ENCODE results near the gene EFCAB12. TPM values are rescaled to one million over a fixed set of nuclear protein-coding genes. Genes with fewer than 3 reads are reported as not detected.

Gene EFCAB12
- total and polyA plus RNA-seq, 2 of the 8 experiments (the other 6 are each of a cell fraction or from before 2014, with no cell fraction given): 0.60 to 0.99 TPM

DNA sequence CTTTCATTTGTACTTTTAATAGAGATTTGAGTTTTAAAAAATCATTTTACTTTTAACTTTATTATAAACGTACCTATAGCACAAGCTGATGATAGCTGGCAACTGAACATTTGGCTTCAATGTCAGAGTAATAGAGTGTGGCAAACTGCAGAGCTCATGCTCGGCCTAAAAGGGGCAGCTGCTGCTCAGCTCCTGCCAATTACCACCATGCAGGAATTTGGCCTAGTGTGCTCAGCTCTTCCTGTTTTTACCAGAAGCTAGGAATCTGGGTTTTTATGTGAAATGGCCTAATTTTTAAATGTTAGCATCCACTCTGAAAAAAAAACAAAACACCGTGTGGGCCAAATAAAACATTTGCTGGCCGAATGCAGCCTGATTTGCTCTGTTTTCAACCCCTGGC is 13.3 kb upstream of the EFCAB12 start (continued):
- TF ChIP-seq EGR1 (IDR thresholded peaks at IDR 0.05; ENCODE audit: borderline replicate concordance, low read depth, low read length) (no peak), MAFK (IDR thresholded peaks at IDR 0.05; ENCODE audit: low read depth, low read length) (no peak), YY1 (IDR thresholded peaks at IDR 0.05; ENCODE audit: low read depth, low read length) (no peak), TCF12 (IDR thresholded peaks at IDR 0.05; ENCODE audit: low read depth, low read length) (no peak), GABPA (IDR thresholded peaks at IDR 0.05; ENCODE audit: borderline replicate concordance, insufficient read depth, low read length) (no peak)

Data from H1 (cell line).